A549 (cell line): ENCODE results near the gene HIPK1. TPM values are rescaled to one million over a fixed set of nuclear protein-coding genes. Genes with fewer than 3 reads are reported as not detected.

Source experiments
- ATAC-seq, 2 experiments: fragments of 200-7000 bp in 1 of 2; fragments of >200 bp in 1 of 2; cut with Nextera tagmentation in 1 of 2; cut with Tn5 transposase in 1 of 2; 3 replicates each; pipeline versions ENCODE4 v1.8.0 to v1.9.1; 2018 to 2020; ENCODE audit warnings: mild to moderate bottlenecking in 1 of 2, moderate library complexity in 1 of 2
- CTCF ChIA-PET: fragments of 300-600 bp; sonication (Branson Sonifier 250); formaldehyde crosslinking; extraction: SDS; loops from one replicate; lab custom pipeline; 2021; ENCODE audit warnings: antibody characterized with exemption, inconsistent platforms; lab: Yijun Ruan, JAX
- POLR2A ChIA-PET: fragments of 350-600 bp; formaldehyde crosslinking; extraction: SDS; loops from one replicate; lab custom pipeline; 2021; ENCODE audit warnings: antibody characterized with exemption, inconsistent platforms; lab: Yijun Ruan, JAX
- DNase-seq, 2 experiments: peaks; one replicate each; pipeline versions ENCODE4 v3.0.0 to v3.0.0-alpha.2; 2011 to 2016; ENCODE audit warnings: low read depth in 1 of 2, low spot score in 1 of 2
- FAIRE-seq: peaks from 2 replicates; lab custom pipeline; 2011; peaks lifted over from hg19 to GRCh38; lab: Jason Lieb, UNC
- H3K27ac ChIP-seq, 2 experiments: fragments of >200 bp; sonication (Bioruptor Twin); formaldehyde crosslinking; 3 replicates each; pipeline ENCODE4 v1.5.1; 2016 to 2017
- H3K4me1 ChIP-seq: fragments of >200 bp; sonication (Bioruptor Twin); formaldehyde crosslinking; 3 replicates; pipeline ENCODE4 v1.6.1; 2016
- H3K4me2 ChIP-seq: fragments of >200 bp; sonication (Bioruptor Twin); formaldehyde crosslinking; 3 replicates; pipeline ENCODE4 v1.6.1; 2016
- H3K4me3 ChIP-seq: fragments of >200 bp; sonication (Bioruptor Twin); formaldehyde crosslinking; 3 replicates; pipeline ENCODE4 v1.5.1; 2016
- H3K9me3 ChIP-seq: fragments of >200 bp; sonication (Bioruptor Twin); formaldehyde crosslinking; 3 replicates; pipeline ENCODE4 v1.6.1; 2016
- CBX2 ChIP-seq: fragments of 200-600 bp; sonication (generic); IDR thresholded peaks from 2 replicates; pipeline ENCODE4 v1.6.1; 2016; ENCODE audit warnings: low read depth, mild to moderate bottlenecking, borderline replicate concordance
- CBX8 ChIP-seq: fragments of 200-600 bp; sonication (generic); IDR thresholded peaks from 2 replicates; pipeline ENCODE4 v1.6.1; 2016
- ESRRA ChIP-seq: fragments of 150-350 bp; IDR thresholded peaks from 2 replicates; pipeline ENCODE4 v1.6.1; 2014; ENCODE audit warnings: mild to moderate bottlenecking, low read length, borderline replicate concordance
- FOSB ChIP-seq: fragments of 250-450 bp; sonication (Bioruptor Pico); IDR thresholded peaks from 2 replicates; pipeline ENCODE4 v1.5.0; 2020; ENCODE audit warnings: mild to moderate bottlenecking, moderate library complexity
- FOSL2 ChIP-seq, 2 experiments: fragments of 450-650 bp in 1 of 2; fragments of >200 bp in 1 of 2; sonication (Bioruptor Twin) in 1 of 2; formaldehyde crosslinking; IDR thresholded peaks; 2 replicates each; pipeline versions ENCODE4 v1.5.0 to v1.6.1; 2016 to 2020; ENCODE audit warnings: mild to moderate bottlenecking in 1 of 2, moderate library complexity in 1 of 2
- FOXS1 ChIP-seq: fragments of 250-450 bp; sonication (Bioruptor Pico); IDR thresholded peaks from 2 replicates; pipeline ENCODE4 v1.5.0; 2020; ENCODE audit warnings: mild to moderate bottlenecking, moderate library complexity
- GATA3 ChIP-seq: IDR thresholded peaks from 2 replicates; pipeline ENCODE4 v1.6.1; 2012; ENCODE audit warnings: borderline replicate concordance
- HEYL ChIP-seq: fragments of 250-450 bp; sonication (Bioruptor Pico); IDR thresholded peaks from 2 replicates; pipeline ENCODE4 v1.8.0; 2021; ENCODE audit warnings: mild to moderate bottlenecking, moderate library complexity
- HOXB13 ChIP-seq: fragments of 250-450 bp; sonication (Bioruptor Pico); IDR thresholded peaks from 2 replicates; pipeline ENCODE4 v1.5.0; 2020; ENCODE audit warnings: low read depth, mild to moderate bottlenecking, moderate library complexity
- JUNB ChIP-seq: fragments of >200 bp; sonication (Bioruptor Twin); formaldehyde crosslinking; IDR thresholded peaks from 2 replicates; pipeline ENCODE4 v1.6.1; 2016
- MAFK ChIP-seq: fragments of 450-650 bp; IDR thresholded peaks from 2 replicates; pipeline ENCODE4 v1.6.1; 2014; ENCODE audit not compliant: partially characterized antibody
- MAZ ChIP-seq: fragments of 150-350 bp; IDR thresholded peaks from 2 replicates; pipeline ENCODE4 v1.6.1; 2014; ENCODE audit warnings: antibody characterized with exemption, low read depth, low read length, borderline replicate concordance
- MYC ChIP-seq: IDR thresholded peaks from 2 replicates; pipeline ENCODE4 v1.6.1; 2012; ENCODE audit warnings: mild to moderate bottlenecking, inconsistent platforms, low read length, improper control_type of control experiment, borderline replicate concordance
- POLR2A ChIP-seq: IDR thresholded peaks from 2 replicates; pipeline ENCODE4 v1.6.1; 2012; ENCODE audit warnings: mild to moderate bottlenecking, low read length
- POLR2AphosphoS2 ChIP-seq: conservative IDR thresholded peaks from 2 replicates; pipeline ENCODE4 v1.6.1; 2012; ENCODE audit warnings: low read length, improper control_type of control experiment, inconsistent platforms
- RCOR1 ChIP-seq: fragments of 150-350 bp; IDR thresholded peaks from 2 replicates; pipeline ENCODE4 v1.6.1; 2014; ENCODE audit warnings: antibody characterized with exemption, low read length, low read depth
- RFX5 ChIP-seq: fragments of 450-650 bp; IDR thresholded peaks from 2 replicates; pipeline ENCODE4 v1.7.1; 2014; ENCODE audit warnings: antibody characterized with exemption, mild to moderate bottlenecking, moderate library complexity
- SMC3 ChIP-seq: fragments of >200 bp; sonication (Bioruptor Twin); formaldehyde crosslinking; IDR thresholded peaks from 3 replicates; pipeline ENCODE4 v1.6.1; 2018; ENCODE audit warnings: inconsistent platforms
- WGBS: methylation state at CpG from one replicate; pipeline ENCODE4 v1.1.6; 2017; ENCODE audit errors: missing lambda C conversion rate; 5-methylcytosine and 5-hydroxymethylcytosine counted together
- polyA plus RNA-seq, 4 experiments: library from polyadenylated mRNA; depleted of rRNA in 3 of 4; stranded (reverse); fragments of >200 nt; fragmentation: RNase III in 1 of 4; extraction: RNeasy Plus Mini Kit Qiagen cat#74134 plus additional on column Dnase treatment in 1 of 4; gene quantifications; 2 replicates in 3 of 4; 3 replicates in 1 of 4; pipeline ENCODE4 v1.2.3, GENCODE V29; 2011 to 2017
- TF ChIP-seq, protein P1 (sequence below): fragments of 200-600 bp; sonication (generic); IDR thresholded peaks from 2 replicates; pipeline ENCODE4 v1.6.1; 2016; ENCODE audit warnings: antibody characterized with exemption, mild to moderate bottlenecking, moderate library complexity
- TF ChIP-seq, protein P2 (sequence below): fragments of 450-650 bp; IDR thresholded peaks from 2 replicates; pipeline ENCODE4 v1.6.1; 2014; ENCODE audit warnings: antibody characterized with exemption
- TF ChIP-seq, protein P3 (sequence below): fragments of 250-450 bp; sonication (Bioruptor Pico); IDR thresholded peaks from 2 replicates; pipeline ENCODE4 v1.5.0; 2020; ENCODE audit warnings: low read depth, mild to moderate bottlenecking, moderate library complexity

HIPK1 gene
- polyA plus RNA-seq, 2 of the 4 experiments (the other 2 are of a cell fraction) = 11.3 to 27.4 TPM

DNA sequence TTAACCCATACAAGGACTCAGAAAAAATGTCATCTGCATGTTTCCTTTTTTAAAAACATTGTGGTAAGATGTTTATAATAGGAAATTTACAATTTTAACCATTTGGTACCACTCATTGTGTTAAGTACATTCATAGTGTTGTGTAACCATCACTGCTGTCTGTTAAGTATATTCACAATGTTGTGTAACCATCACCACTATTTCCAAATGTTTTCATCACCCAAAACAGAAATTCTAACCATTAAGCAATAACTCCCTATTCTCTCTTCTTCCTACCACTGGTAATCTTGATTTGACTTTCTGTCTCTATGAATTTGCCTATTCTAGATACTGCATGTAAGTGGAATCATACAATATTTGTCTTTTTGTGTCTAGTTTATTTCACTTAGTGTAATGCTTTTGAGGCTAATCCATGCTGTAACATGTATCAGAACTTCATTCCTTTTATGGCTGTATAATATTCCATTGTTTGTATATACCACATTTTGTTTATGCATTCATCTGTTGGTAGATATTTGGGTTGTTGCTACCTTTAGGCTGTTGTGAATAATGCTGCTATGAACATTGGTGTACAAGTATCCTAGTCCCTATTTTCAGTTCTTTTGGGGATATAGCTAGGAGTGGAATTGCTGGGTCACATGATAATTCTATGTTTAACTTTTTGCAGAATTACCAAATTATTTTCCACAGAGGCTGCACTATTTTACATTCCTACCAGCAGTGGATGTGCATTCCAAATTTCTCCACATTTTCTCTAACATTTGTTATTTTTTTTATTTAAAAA, 14.1 kb downstream of the HIPK1 start:
- Histone ChIP-seq H3K9me3 (0 out of 3 replicates have a peak, but pooled peaks cover 3% of the 10 kb centered on the region), H3K4me1 (peaks cover 3% of the 10 kb centered on the region; the same call in 1 of the 3 replicates), H3K4me3 (no peak overlapping the region), H3K4me2 (no peak overlapping the region), H3K27ac (no peak overlapping the region)
- ATAC-seq (no peak), FAIRE-seq (no peak), DNase-seq (no peak)
- CTCF ChIA-PET = no interaction called here
- POLR2A ChIA-PET = no interaction called here
- no peak for TF ChIP-seq RFX5
- TF ChIP-seq JUNB = no peak
- no peak for TF ChIP-seq POLR2A
- TF ChIP-seq MAFK = no peak
- no peak for TF ChIP-seq CBX2
- TF ChIP-seq GATA3 = no peak
- TF ChIP-seq HOXB13 = no peak
- TF ChIP-seq SMC3 = no peak
- TF ChIP-seq RCOR1 = no peak
- TF ChIP-seq, protein P1, sequence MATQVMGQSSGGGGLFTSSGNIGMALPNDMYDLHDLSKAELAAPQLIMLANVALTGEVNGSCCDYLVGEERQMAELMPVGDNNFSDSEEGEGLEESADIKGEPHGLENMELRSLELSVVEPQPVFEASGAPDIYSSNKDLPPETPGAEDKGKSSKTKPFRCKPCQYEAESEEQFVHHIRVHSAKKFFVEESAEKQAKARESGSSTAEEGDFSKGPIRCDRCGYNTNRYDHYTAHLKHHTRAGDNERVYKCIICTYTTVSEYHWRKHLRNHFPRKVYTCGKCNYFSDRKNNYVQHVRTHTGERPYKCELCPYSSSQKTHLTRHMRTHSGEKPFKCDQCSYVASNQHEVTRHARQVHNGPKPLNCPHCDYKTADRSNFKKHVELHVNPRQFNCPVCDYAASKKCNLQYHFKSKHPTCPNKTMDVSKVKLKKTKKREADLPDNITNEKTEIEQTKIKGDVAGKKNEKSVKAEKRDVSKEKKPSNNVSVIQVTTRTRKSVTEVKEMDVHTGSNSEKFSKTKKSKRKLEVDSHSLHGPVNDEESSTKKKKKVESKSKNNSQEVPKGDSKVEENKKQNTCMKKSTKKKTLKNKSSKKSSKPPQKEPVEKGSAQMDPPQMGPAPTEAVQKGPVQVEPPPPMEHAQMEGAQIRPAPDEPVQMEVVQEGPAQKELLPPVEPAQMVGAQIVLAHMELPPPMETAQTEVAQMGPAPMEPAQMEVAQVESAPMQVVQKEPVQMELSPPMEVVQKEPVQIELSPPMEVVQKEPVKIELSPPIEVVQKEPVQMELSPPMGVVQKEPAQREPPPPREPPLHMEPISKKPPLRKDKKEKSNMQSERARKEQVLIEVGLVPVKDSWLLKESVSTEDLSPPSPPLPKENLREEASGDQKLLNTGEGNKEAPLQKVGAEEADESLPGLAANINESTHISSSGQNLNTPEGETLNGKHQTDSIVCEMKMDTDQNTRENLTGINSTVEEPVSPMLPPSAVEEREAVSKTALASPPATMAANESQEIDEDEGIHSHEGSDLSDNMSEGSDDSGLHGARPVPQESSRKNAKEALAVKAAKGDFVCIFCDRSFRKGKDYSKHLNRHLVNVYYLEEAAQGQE = no peak
- no peak for TF ChIP-seq FOSL2 (IDR thresholded peaks at IDR 0.05)
- TF ChIP-seq FOSL2 (CRISPR knock-in tag; IDR thresholded peaks at IDR 0.05) = no peak
- TF ChIP-seq, protein P2, sequence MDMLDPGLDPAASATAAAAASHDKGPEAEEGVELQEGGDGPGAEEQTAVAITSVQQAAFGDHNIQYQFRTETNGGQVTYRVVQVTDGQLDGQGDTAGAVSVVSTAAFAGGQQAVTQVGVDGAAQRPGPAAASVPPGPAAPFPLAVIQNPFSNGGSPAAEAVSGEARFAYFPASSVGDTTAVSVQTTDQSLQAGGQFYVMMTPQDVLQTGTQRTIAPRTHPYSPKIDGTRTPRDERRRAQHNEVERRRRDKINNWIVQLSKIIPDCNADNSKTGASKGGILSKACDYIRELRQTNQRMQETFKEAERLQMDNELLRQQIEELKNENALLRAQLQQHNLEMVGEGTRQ = no peak
- no peak for TF ChIP-seq MAZ
- TF ChIP-seq ESRRA = no peak
- TF ChIP-seq CBX8 = no peak
- no peak for TF ChIP-seq FOSB

DNA sequence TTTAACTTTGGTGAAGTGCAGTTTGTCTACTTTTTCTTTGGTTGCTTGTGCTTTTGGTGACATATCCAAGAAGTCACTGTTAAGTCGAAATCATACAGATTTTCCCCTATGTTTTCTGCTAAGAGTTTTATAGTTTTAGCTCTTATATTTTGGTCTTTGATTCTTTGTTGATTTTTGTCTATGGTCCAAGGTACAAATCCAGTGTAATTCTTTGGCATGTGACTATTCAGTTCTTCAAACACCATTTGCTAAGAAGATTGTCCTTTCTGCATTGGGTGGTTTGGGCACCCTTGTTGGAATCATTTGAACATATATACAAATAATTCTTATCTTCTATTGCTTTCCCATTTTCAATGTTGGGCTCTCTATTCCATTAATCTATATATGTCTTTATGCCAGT, 16.2 kb downstream of the HIPK1 start:
- H3K27ac ChIP-seq = no peak overlapping the region
- ChIA-PET POLR2A (no interaction called here), CTCF (interaction anchor here (1.0 kb wide), 1 partner anchor 39 kb away, joined by 3 read pairs; no protein-coding TSS in a partner anchor)
- FAIRE-seq (no peak), DNase-seq (no peak), ATAC-seq (no peak)
- WGBS = 88% methylated on average over 1 of the region's 1 CpG
- no peak overlapping the region for H3K4me3 ChIP-seq
- H3K4me2 ChIP-seq = no peak overlapping the region
- peaks cover 3% of the 10 kb centered on the region; the same call in 1 of the 3 replicates for H3K4me1 ChIP-seq
- H3K9me3 ChIP-seq = 0 out of 3 replicates have a peak, but pooled peaks cover 3% of the 10 kb centered on the region
- no peak for TF ChIP-seq HEYL (CRISPR knock-in tag)
- TF ChIP-seq, protein P3, sequence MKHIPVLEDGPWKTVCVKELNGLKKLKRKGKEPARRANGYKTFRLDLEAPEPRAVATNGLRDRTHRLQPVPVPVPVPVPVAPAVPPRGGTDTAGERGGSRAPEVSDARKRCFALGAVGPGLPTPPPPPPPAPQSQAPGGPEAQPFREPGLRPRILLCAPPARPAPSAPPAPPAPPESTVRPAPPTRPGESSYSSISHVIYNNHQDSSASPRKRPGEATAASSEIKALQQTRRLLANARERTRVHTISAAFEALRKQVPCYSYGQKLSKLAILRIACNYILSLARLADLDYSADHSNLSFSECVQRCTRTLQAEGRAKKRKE (CRISPR knock-in tag) = no peak
- no peak for TF ChIP-seq FOXS1 (CRISPR knock-in tag)

DNA sequence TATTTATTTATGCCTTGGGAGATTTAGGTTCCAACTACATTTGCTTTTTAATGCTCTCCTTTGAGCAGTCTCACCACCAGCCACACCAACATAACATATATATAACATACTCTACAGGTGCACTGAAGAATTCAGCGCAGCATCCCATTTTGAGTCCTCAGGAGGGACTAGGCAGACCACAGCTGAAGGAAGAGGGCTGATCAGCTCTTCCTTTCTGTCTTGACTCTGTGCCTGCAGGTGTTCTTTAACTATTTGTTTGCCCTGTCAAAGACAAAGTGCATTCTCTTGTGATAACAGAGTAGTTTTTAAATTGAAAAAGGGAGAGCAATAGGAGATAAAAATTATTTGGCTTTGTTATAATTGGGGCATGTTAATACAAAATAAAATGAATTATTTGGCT, 17.0 kb downstream of the HIPK1 start:
- FAIRE-seq = no peak
- ChIA-PET POLR2A (no interaction called here), CTCF (interaction anchor here (1.0 kb wide), 1 partner anchor 19 kb away, joined by 3 read pairs; no protein-coding TSS in a partner anchor)
- peaks cover 3% of the 10 kb centered on the region; the same call in 1 of the 3 replicates for H3K4me1 ChIP-seq
- H3K9me3 ChIP-seq = 0 out of 3 replicates have a peak, but pooled peaks cover 3% of the 10 kb centered on the region
- no peak for ATAC-seq
- no peak for DNase-seq
- no peak overlapping the region for H3K27ac ChIP-seq
- WGBS = 0% methylated on average over 1 of the region's 1 CpG
- TF ChIP-seq MYC = no peak
- TF ChIP-seq POLR2AphosphoS2 = no peak
- no peak for TF ChIP-seq RCOR1
- no peak for TF ChIP-seq FOSL2 (IDR thresholded peaks at IDR 0.05)
- no peak for TF ChIP-seq FOSL2 (CRISPR knock-in tag; IDR thresholded peaks at IDR 0.05)
- H3K4me2 ChIP-seq = no peak overlapping the region
- no peak overlapping the region for H3K4me3 ChIP-seq
